H1 (cell line): ENCODE results near the gene OR14I1. TPM values are rescaled to one million over a fixed set of nuclear protein-coding genes. Genes with fewer than 3 reads are reported as not detected.

Source experiments
- CHD7 ChIP-seq: fragments of 300-600 bp; sonication (generic); IDR thresholded peaks from 2 replicates; pipeline ENCODE4 v1.7.1; 2012; ENCODE audit warnings: low read length, moderate library complexity, mild to moderate bottlenecking, inconsistent platforms; ENCODE audit not compliant: insufficient replicate concordance
- NRF1 ChIP-seq: IDR thresholded peaks from 2 replicates; pipeline ENCODE4 v1.6.1; 2011; ENCODE audit warnings: mild to moderate bottlenecking, low read depth, low read length, improper control_type of control experiment
- POU5F1 ChIP-seq: IDR thresholded peaks from 2 replicates; pipeline ENCODE4 v1.6.1; 2011; ENCODE audit warnings: low read depth, mild to moderate bottlenecking, low read length, moderate library complexity
- RFX5 ChIP-seq: IDR thresholded peaks from 2 replicates; pipeline ENCODE4 v1.6.1; 2011; ENCODE audit warnings: low read depth, low read length, improper control_type of control experiment, borderline replicate concordance
- RXRA ChIP-seq: IDR thresholded peaks from 2 replicates; pipeline ENCODE4 v1.6.1; 2011; ENCODE audit warnings: low read depth, mild to moderate bottlenecking, low read length, moderate library complexity; ENCODE audit not compliant: insufficient read depth
- SIRT6 ChIP-seq: IDR thresholded peaks from one replicate; pipeline ENCODE4 v1.7.1; 2012; ENCODE audit warnings: low read length, inconsistent platforms
- SP2 ChIP-seq: IDR thresholded peaks from 2 replicates; pipeline ENCODE4 v1.6.1; 2012; ENCODE audit warnings: mild to moderate bottlenecking, low read length, inconsistent platforms
- TBP ChIP-seq: IDR thresholded peaks from 2 replicates; pipeline ENCODE4 v1.6.1; 2011; ENCODE audit warnings: low read depth, low read length, improper control_type of control experiment
- polyA plus RNA-seq, 7 experiments: library from polyadenylated mRNA; depleted of rRNA in 3 of 7; stranded (reverse) in 5 of 7; unstranded in 2 of 7; fragments of >200 nt in 5 of 7; fragments of 200-250 nt in 2 of 7; gene quantifications; 1 replicate in 5 of 7; 2 replicates in 1 of 7; 4 replicates in 1 of 7; pipeline versions ENCODE4 v1.2.1 to v1.2.3, GENCODE V29; 2011 to 2013; ENCODE audit warnings: missing spikeins in 2 of 7, mixed read lengths in 2 of 7
- total RNA-seq: library from RNA; stranded (reverse); fragmentation: NEBNext Ultra II Directional; extraction: Animal tissue kit (Norgen Biotek cat#: 25700); gene quantifications from 2 replicates; pipeline ENCODE4 v1.2.1, GENCODE V29; 2021

Gene OR14I1
- total and polyA plus RNA-seq, 2 of the 8 experiments (the other 6 are each of a cell fraction or from before 2014, with no cell fraction given) = not detected

- TF ChIP-seq CHD7 (no peak), RXRA (no peak), POU5F1 (no peak), SIRT6 (no peak), RFX5 (no peak), SP2 (no peak), TBP (no peak), NRF1 (no peak)
Observed at GRCh38 chr1:248730507-248731335, 28.2 kb upstream of the OR14I1 start (continued).
